EL (cell line): ENCODE data around the gene PPA2.
A peak's percentile ranks its signal among the peaks of the same experiment; 100 is the strongest.
"Not testable (repeated sequence)": the region's sequence is repeated elsewhere in the genome, so short reads cannot be mapped to it uniquely, and the experiment has no call there.

Experiments
- DNase-seq: peaks from one replicate; pipeline ENCODE4 v3.0.0-alpha.2; 2016

Gene PPA2

GRCh38 chr4:105458001-105458400 is 15.9 kb downstream of the PPA2 start:
- DNase-seq = no peak

GRCh38 chr4:105455998-105456397 is 17.9 kb downstream of the PPA2 start:
- DNase-seq = no peak

- no peak for DNase-seq
Observed at GRCh38 chr4:105455182-105455581, 18.7 kb downstream of the PPA2 start.

- no peak for DNase-seq
Observed at GRCh38 chr4:105453550-105454205, 20.2 kb downstream of the PPA2 start.

- no peak for DNase-seq
Observed at GRCh38 chr4:105451346-105451745, 22.5 kb downstream of the PPA2 start.

- DNase-seq = no peak
Observed at GRCh38 chr4:105440890-105441289, 33.0 kb downstream of the PPA2 start.

- no peak for DNase-seq
Observed at GRCh38 chr4:105437637-105438036, 36.2 kb downstream of the PPA2 start.

- no peak for DNase-seq
Observed at GRCh38 chr4:105436414-105436813, 37.4 kb downstream of the PPA2 start.

GRCh38 chr4:105434940-105435339 is 38.9 kb downstream of the PPA2 start:
- DNase-seq = no peak

GRCh38 chr4:105433421-105433820 is 40.4 kb downstream of the PPA2 start:
- DNase-seq = no peak

- DNase-seq = no peak
Observed at GRCh38 chr4:105432438-105432837, 41.4 kb downstream of the PPA2 start.

- DNase-seq = no peak
Observed at GRCh38 chr4:105430811-105431210, 43.1 kb downstream of the PPA2 start.

GRCh38 chr4:105426187-105426897 is 47.5 kb downstream of the PPA2 start:
- DNase-seq = no peak

- no peak for DNase-seq
Observed at GRCh38 chr4:105422207-105422920, 51.5 kb downstream of the PPA2 start.

- DNase-seq = no peak
Observed at GRCh38 chr4:105417624-105418023, 56.2 kb downstream of the PPA2 start.

- DNase-seq = no peak
Observed at GRCh38 chr4:105415281-105415744, 58.5 kb downstream of the PPA2 start.

GRCh38 chr4:105414316-105414715 is 59.5 kb downstream of the PPA2 start:
- no peak for DNase-seq

- not testable (repeated sequence) for DNase-seq
Observed at GRCh38 chr4:105409135-105409534, 64.7 kb downstream of the PPA2 start.

- DNase-seq = no peak
Observed at GRCh38 chr4:105400901-105401677, 72.8 kb downstream of the PPA2 start.

- DNase-seq = peak; percentile 87
Observed at GRCh38 chr4:105399532-105400161, 74.2 kb downstream of the PPA2 start.

GRCh38 chr4:105392858-105393257 is 81.0 kb downstream of the PPA2 start:
- DNase-seq = no peak

- DNase-seq = peak; percentile 1
Observed at GRCh38 chr4:105389167-105389566, 84.7 kb downstream of the PPA2 start.

GRCh38 chr4:105387466-105387865 is 86.4 kb downstream of the PPA2 start:
- DNase-seq = no peak
